ENCODE data around the gene RTN4RL1. TPM values are rescaled to one million over a fixed set of nuclear protein-coding genes. Genes with fewer than 3 reads are reported as not detected.

RTN4RL1 gene
- total RNA-seq, 4 donors from 2014 or later = 0.50 to 0.86 (median 0.67) TPM

DNA sequence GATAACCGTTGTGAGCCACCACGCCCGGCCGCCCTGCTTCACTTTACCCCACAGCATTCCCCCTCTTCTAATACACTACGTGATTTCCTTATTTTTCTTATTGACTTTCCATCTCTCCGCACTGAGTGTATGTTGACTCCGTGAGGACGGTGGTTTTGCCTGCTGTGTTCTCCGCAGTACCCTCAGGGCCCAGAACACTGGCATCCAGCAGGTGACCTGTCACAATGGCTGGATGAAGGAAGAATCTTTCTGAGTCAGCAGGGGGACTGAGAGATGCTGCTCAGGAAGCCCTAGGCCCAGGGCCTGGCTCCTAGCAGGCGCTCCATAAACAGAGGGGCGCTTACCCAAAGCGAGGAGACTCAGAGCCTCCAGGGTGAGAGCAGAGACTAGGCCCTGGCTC is 79.5 kb downstream of the RTN4RL1 start:
- 88% methylated on average over 9 of the region's 12 CpGs for WGBS
- Histone ChIP-seq H3K36me3 (no peaks in the 10 kb centered on the region), H3K4me1 (peaks cover 0 to under 1% (median 0%) of the 10 kb centered on the region in 4 donors), H3K27ac (replicated peaks in 1 of 4) (no peak overlapping the region), H3K27me3 (peaks cover 0 to 13% (median 0%) of the 10 kb centered on the region in 4 donors), H3K9me3 (no peaks in the 10 kb centered on the region), H3K4me3 (no peak overlapping the region)
- TF ChIP-seq EP300 (IDR thresholded peaks at IDR 0.05) = no peak
- TF ChIP-seq POLR2AphosphoS5 (IDR thresholded peaks at IDR 0.05) = no peak
- TF ChIP-seq POLR2A (IDR thresholded peaks at IDR 0.05; ENCODE audit: low read depth) = no peak
- DNase-seq (ENCODE audit: extremely low spot score) = no peak
- intact Hi-C loops (cut with DNase I) = no loop called here

DNA sequence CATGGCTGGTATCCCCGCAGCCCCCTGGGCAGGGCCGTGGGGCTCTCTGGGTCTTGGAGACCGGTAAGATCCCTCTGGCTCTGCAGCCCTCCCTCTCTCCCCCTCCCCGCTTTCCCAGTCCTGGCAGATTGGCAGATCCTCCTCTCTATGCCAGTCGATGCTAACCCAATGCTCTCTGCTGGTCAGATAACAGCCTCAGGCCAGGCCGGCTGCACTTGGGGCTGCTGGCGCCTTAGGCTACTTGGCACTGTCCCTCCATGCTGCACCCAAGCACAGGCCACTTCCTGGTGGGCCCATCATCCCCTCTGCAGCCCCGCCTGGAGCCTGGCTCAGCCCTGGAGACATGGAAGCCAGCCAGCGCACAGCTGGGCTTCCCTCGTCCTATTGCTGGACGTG is 81.7 kb downstream of the RTN4RL1 start:
- Histone ChIP-seq H3K4me1 (peaks cover 0 to 7% (median 3%) of the 10 kb centered on the region in 4 donors), H3K36me3 (no peaks in the 10 kb centered on the region), H3K27me3 (peaks cover 0 to 13% (median 0%) of the 10 kb centered on the region in 4 donors), H3K9me3 (no peaks in the 10 kb centered on the region), H3K27ac (replicated peaks in 1 of 4) (no peak overlapping the region), H3K4me3 (no peak overlapping the region)
- intact Hi-C loops (cut with DNase I) = no loop called here
- no peak for TF ChIP-seq POLR2AphosphoS5 (IDR thresholded peaks at IDR 0.05)
- no peak for DNase-seq (ENCODE audit: extremely low spot score)
- 88% methylated on average over 7 of the region's 11 CpGs for WGBS

DNA sequence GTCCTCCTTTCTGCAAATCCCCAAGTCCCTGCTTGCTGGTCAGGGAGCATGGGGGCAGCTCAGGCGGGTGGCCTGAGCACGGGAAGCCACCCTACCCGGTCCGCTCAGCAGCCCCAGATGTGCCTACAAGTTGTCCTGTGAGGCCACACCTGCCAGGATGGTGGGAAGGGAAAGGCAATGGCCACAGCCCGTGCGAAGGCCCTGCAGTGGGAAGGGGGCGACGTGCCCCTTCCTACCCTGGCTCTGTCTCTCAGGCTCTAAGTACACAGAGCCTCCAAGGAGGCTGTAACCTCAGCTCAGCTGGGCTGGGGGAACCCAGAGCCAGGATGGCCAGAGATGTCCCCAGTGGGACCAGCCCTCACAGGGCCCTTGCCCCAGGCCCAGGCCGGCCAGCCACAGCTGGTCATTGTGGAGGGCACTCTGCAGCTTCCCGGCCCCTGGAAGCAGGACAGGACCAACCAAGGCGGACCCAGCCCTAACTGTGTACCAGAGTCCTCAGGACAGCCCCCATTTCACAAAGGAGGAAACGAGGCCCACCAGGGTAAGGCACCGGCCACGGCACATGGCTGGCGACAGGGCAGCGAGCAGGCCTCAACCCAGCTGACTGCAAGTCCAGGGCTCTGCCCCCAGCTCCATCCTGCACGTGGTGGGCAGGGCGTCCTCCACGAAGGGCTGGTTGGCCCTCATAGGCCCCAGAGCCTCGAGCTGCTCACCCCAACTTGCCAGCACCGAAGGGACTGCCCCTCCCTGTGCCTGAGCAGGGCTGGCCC is 82.3 kb downstream of the RTN4RL1 start:
- H3K36me3 ChIP-seq = no peaks in the 10 kb centered on the region
- H3K4me1 ChIP-seq = peaks cover 0 to 7% (median 3%) of the 10 kb centered on the region in 4 donors
- no peak overlapping the region for H3K27ac ChIP-seq (replicated peaks in 1 of 4)
- H3K4me3 ChIP-seq = no peak overlapping the region
- intact Hi-C loops (cut with DNase I) = no loop called here
- peaks cover 0 to 13% (median 0%) of the 10 kb centered on the region in 4 donors for H3K27me3 ChIP-seq
- 95% methylated on average over 8 of the region's 21 CpGs for WGBS
- TF ChIP-seq, protein P1, sequence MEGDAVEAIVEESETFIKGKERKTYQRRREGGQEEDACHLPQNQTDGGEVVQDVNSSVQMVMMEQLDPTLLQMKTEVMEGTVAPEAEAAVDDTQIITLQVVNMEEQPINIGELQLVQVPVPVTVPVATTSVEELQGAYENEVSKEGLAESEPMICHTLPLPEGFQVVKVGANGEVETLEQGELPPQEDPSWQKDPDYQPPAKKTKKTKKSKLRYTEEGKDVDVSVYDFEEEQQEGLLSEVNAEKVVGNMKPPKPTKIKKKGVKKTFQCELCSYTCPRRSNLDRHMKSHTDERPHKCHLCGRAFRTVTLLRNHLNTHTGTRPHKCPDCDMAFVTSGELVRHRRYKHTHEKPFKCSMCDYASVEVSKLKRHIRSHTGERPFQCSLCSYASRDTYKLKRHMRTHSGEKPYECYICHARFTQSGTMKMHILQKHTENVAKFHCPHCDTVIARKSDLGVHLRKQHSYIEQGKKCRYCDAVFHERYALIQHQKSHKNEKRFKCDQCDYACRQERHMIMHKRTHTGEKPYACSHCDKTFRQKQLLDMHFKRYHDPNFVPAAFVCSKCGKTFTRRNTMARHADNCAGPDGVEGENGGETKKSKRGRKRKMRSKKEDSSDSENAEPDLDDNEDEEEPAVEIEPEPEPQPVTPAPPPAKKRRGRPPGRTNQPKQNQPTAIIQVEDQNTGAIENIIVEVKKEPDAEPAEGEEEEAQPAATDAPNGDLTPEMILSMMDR (IDR thresholded peaks at IDR 0.05) = no peak
- no peak for TF ChIP-seq POLR2AphosphoS5 (IDR thresholded peaks at IDR 0.05)
- no peak for DNase-seq (ENCODE audit: extremely low spot score)
- H3K9me3 ChIP-seq = no peaks in the 10 kb centered on the region

DNA sequence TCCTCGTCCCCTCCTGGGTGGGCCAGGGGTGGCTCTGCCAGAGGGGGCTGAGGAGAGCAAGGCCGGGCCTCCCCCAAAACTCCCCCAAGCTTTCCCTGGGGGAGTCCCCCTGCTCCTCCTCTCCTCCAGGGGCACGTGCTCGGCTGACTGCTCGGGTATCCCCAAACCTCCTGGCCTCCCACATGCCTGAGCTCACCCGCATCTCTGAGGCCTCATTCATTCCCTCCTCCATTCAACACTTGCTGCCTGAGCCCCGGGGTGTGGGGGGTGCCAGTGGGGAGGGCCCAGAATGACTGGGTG is 83.1 kb downstream of the RTN4RL1 start:
- intact Hi-C loops (cut with DNase I) = no loop called here
- Histone ChIP-seq H3K4me3 (no peak overlapping the region), H3K36me3 (no peaks in the 10 kb centered on the region), H3K4me1 (peaks cover 0 to 7% (median 3%) of the 10 kb centered on the region in 4 donors), H3K27ac (replicated peaks in 1 of 4) (no peak overlapping the region), H3K9me3 (no peaks in the 10 kb centered on the region), H3K27me3 (peaks cover 0 to 13% (median 0%) of the 10 kb centered on the region in 4 donors)
- WGBS = 80% methylated on average over 6 of the region's 7 CpGs
- TF ChIP-seq EP300 (IDR thresholded peaks at IDR 0.05) = no peak
- TF ChIP-seq POLR2AphosphoS5 (IDR thresholded peaks at IDR 0.05) = no peak
- TF ChIP-seq, protein P1 (IDR thresholded peaks at IDR 0.05) = no peak
- TF ChIP-seq POLR2A (IDR thresholded peaks at IDR 0.05; ENCODE audit: low read depth) = no peak
- DNase-seq (ENCODE audit: extremely low spot score) = no peak

DNA sequence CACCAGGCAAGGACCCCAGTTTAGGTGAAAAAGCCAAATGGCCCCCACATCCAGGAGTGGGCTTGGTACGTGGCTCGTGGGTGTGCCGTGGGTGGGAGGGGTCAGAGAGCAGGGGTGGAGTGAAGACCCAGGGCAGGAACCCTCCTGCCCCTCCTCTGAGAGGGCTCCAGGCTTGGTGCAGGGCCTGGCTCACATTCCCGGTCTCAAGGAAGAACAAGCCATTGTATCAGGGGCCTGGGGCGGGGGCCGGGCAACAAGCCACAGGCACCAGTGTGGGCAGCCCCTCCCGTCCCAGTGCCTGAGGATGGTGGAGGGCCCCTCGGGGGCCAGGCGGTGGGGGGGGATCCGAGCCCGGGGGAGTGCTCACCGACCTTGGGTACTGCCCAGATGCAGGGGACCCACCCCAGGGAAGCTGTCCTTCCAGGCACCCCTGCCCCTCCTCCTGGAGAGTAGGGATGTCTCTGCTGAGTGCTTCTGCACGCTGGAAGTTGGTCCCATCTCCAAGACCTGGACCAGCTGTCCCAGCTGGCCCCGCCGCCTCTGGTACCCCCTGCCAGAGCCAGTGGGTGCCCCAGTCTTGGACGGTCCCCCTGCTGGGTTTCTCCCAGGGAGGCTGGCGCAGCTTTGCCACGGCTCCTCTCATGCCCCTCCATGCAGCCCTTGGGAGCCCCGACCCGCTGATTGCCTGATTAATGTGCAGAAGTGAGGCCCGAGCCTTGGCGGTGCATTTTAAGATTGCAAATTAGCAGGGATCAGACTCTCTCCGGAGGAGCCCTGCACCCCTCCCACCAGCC is 83.7 kb downstream of the RTN4RL1 start:
- no peaks in the 10 kb centered on the region for H3K9me3 ChIP-seq
- peaks cover 0 to 13% (median 0%) of the 10 kb centered on the region in 4 donors for H3K27me3 ChIP-seq
- WGBS = 66% methylated on average over 19 of the region's 23 CpGs
- no peak overlapping the region for H3K4me3 ChIP-seq
- peaks cover 0 to 7% (median 3%) of the 10 kb centered on the region in 4 donors for H3K4me1 ChIP-seq
- no peak overlapping the region for H3K27ac ChIP-seq (replicated peaks in 1 of 4)
- DNase-seq (ENCODE audit: extremely low spot score) = no peak
- intact Hi-C loops (cut with DNase I) = no loop called here
- no peak for TF ChIP-seq POLR2A (IDR thresholded peaks at IDR 0.05; ENCODE audit: low read depth)
- TF ChIP-seq, protein P1 (IDR thresholded peaks at IDR 0.05) = no peak
- TF ChIP-seq POLR2AphosphoS5 (IDR thresholded peaks at IDR 0.05) = no peak
- TF ChIP-seq EP300 (IDR thresholded peaks at IDR 0.05) = no peak
- H3K36me3 ChIP-seq = peaks cover 0 to under 1% (median 0%) of the 10 kb centered on the region in 4 donors

All from esophagus muscularis mucosa (tissue), 4 donors.